Kasumi-1 (cell line): Measurements from ENCODE around the gene PVR.
"Not testable (repeated sequence)": the region's sequence is repeated elsewhere in the genome, so short reads cannot be mapped to it uniquely, and the experiment has no call there.

Experiments
- DNase-seq, 2 experiments: peaks; one replicate each; lab custom pipeline; 2025; lab: John Stamatoyannopoulos, UW

Gene PVR

GRCh38 chr19:44618640-44619357 lies 24.9 kb upstream of the PVR start:
- no peak for DNase-seq

- no peak for DNase-seq
Observed at GRCh38 chr19:44620667-44621066, 23.0 kb upstream of the PVR start.

- DNase-seq, result no peak
Observed at GRCh38 chr19:44621367-44621766, 22.3 kb upstream of the PVR start.

- peak; percentile 46 to 62 for DNase-seq
Observed at GRCh38 chr19:44623080-44623479, 20.6 kb upstream of the PVR start.

- no peak for DNase-seq
Observed at GRCh38 chr19:44623626-44624025, 20.1 kb upstream of the PVR start.

- DNase-seq, result no peak
Observed at GRCh38 chr19:44624840-44625354, 18.8 kb upstream of the PVR start.

- not testable (repeated sequence) for DNase-seq
Observed at GRCh38 chr19:44625637-44626036, 18.1 kb upstream of the PVR start.

GRCh38 chr19:44626048-44626624 lies 17.6 kb upstream of the PVR start:
- no peak for DNase-seq

GRCh38 chr19:44627631-44628030 lies 16.1 kb upstream of the PVR start:
- no peak for DNase-seq

- no peak for DNase-seq
Observed at GRCh38 chr19:44628793-44629192, 14.9 kb upstream of the PVR start.

GRCh38 chr19:44631611-44632010 lies 12.1 kb upstream of the PVR start:
- not testable (repeated sequence) for DNase-seq

GRCh38 chr19:44634058-44634457 lies 9.7 kb upstream of the PVR start:
- not testable (repeated sequence) for DNase-seq

GRCh38 chr19:44634785-44635184 lies 8.9 kb upstream of the PVR start:
- no peak for DNase-seq

GRCh38 chr19:44635581-44636438 lies 7.9 kb upstream of the PVR start:
- DNase-seq, result peak; percentile 56 to 68

- no peak for DNase-seq
Observed at GRCh38 chr19:44636439-44637389, 7.0 kb upstream of the PVR start.

GRCh38 chr19:44637390-44637764 lies 6.3 kb upstream of the PVR start:
- no peak for DNase-seq

GRCh38 chr19:44640518-44640917 lies 3.2 kb upstream of the PVR start:
- no peak for DNase-seq

GRCh38 chr19:44641501-44642265 lies 2.0 kb upstream of the PVR start:
- DNase-seq, result no peak

- DNase-seq, result no peak
Observed at GRCh38 chr19:44642377-44642776, 1.3 kb upstream of the PVR start.

- DNase-seq, result peak in 1 of 2 experiments; percentile 10
Observed at GRCh38 chr19:44644402-44645016, 799 bp downstream of the PVR start.
